Measurements from ENCODE around the gene BACH2. TPM values are rescaled to one million over a fixed set of nuclear protein-coding genes. Genes with fewer than 3 reads are reported as not detected.

Gene BACH2
- total RNA-seq, 8 experiments from 2014 or later = 0.25 to 34.3 (median 19.4) TPM

DNA sequence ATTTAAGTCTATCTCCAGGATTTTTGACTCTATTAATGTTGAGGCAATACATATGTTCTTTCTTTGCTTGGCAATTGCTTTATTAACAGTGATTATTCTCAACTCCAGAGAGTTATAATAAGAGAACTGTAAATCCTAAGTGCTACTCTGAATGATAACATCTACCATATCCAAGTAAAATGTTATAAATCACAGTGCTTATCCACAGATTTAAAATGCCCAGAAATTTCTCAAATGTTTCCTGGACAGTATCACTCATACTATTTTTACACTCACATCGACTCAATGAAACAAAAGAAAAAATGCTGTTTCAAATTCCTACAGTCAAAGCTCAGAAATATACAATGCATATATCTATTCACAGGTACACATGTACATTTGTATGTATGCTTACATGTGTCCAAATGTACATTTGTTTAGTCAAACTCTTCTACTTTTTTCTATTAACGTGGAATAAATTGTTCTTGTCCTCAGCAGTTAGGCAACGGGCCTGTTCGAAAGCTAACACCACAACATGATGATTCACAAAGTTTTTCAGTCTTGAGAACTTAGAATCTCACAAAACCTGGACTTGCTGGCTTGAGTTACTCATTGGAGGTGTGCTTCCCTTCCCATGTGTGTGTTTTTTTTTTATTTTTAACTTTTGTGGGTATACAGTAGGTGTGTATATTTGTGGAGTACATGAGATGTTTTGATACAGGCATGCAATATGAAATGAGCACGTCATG is 209.4 kb downstream of the BACH2 start:
- peak in 2 of 8 experiments; percentile 4 to 11 for ATAC-seq (replicated peaks in 6 of 8)
- in situ Hi-C loops (cut with MboI; ENCODE audit: low pct_unique_long_range_greater_than_20kb in 2 of 9, low sequenced_read_pairs in 9 of 9, unreplicated experiment in 9 of 9) = no loop called here
- WGBS, 10 experiments = 44 to 100% (median 90%) methylated on average over 2 to 5 of the region's 5 CpGs

DNA sequence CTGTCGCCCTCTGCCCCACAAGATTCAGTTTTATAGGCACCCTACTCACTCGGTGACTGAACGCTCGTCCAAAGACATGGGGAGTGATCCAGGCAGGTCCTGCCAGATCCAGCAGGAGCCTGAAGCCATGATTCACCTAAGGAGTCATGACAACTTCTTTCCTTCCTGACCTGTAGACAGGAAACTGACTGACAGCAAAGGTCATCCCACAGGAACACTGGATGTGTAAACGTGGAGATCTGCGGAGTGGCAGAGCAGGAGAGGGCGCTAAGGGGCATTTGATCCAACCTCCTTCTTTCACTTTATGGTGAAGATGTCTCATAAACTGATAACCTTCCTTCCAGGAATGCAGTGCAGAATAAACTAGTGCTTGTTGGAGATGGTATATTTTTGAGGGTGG is 210.1 kb downstream of the BACH2 start:
- no peaks in the 10 kb centered on the region for H3K4me1 ChIP-seq (replicated peaks in 1 of 2)
- 53 to 96% (median 89%) methylated on average over 2 to 7 of the region's 7 CpGs; no CpG with 5 or more reads in 3 of the 10 experiments for WGBS, 10 experiments
- ATAC-seq (replicated peaks in 6 of 8) = peak in 1 of 8 experiments; percentile 15
- no peak overlapping the region for H3K27ac ChIP-seq
- in situ Hi-C loops (cut with MboI; ENCODE audit: low pct_unique_long_range_greater_than_20kb in 2 of 9, low sequenced_read_pairs in 9 of 9, unreplicated experiment in 9 of 9) = no loop called here
- H3K4me3 ChIP-seq = no peak overlapping the region

More for the DNA sequence above, 209.4 kb downstream of the BACH2 start:
- H3K4me1 ChIP-seq (replicated peaks in 1 of 2) = no peaks in the 10 kb centered on the region
- H3K4me3 ChIP-seq = no peak overlapping the region
- H3K27ac ChIP-seq = no peak overlapping the region

DNA sequence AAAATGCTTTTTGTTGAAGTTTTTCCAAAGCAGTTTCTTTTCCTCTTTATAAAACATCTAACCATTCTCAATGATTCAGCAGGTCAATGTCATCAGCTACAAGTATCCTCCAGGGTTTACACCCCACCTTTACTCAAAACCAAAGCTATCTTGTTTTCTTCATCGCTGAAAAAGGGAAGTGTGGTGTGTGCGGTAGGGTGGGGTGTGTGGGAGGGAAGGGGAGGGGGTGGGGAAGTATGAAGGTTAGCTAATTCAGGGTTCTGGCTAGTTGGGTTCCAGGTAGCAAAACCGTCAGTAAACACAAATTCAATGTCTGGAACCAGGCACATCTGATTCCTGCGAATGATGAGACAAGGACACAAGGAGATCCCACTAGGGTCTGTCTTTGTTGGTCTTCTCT is 212.8 kb downstream of the BACH2 start:
- in situ Hi-C loops (cut with MboI; ENCODE audit: low pct_unique_long_range_greater_than_20kb in 2 of 9, low sequenced_read_pairs in 9 of 9, unreplicated experiment in 9 of 9) = no loop called here

DNA sequence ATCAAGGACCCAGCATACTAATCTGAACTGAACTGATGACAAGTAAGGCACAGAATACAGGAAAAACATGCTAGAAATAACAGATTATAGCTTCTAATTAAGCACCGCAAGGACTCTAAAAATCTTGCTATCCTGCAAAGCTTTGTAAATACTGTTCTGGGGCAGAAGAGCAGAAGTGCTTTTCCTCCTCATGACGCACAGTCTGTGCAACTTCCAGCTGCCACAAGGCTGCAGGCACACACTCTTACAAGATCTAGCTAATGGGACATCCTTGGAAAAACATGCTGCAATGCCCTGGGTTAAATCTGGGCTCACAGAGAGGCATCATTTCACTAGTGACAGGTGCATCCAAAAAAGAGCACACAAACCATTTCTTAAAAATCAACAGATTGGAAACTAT is 213.8 kb downstream of the BACH2 start:
- in situ Hi-C loops (cut with MboI; ENCODE audit: low pct_unique_long_range_greater_than_20kb in 2 of 9, low sequenced_read_pairs in 9 of 9, unreplicated experiment in 9 of 9) = no loop called here
- H3K27ac ChIP-seq = no peak overlapping the region
- H3K4me3 ChIP-seq = no peak overlapping the region
- peaks cover 6 to 7% of the 10 kb centered on the region in 2 donors for H3K4me1 ChIP-seq (replicated peaks in 1 of 2)
- ATAC-seq (replicated peaks in 6 of 8) = peak in 1 of 8 experiments; percentile 39
- WGBS, 10 experiments = 67 to 100% (median 100%) methylated on average over 1 to 2 of the region's 2 CpGs; no CpG with 5 or more reads in 1 of the 10 experiments

More for the DNA sequence above, 212.8 kb downstream of the BACH2 start:
- no peak for ATAC-seq (replicated peaks in 6 of 8)
- Histone ChIP-seq H3K27ac (no peak overlapping the region), H3K4me3 (no peak overlapping the region), H3K4me1 (replicated peaks in 1 of 2) (peaks cover 0 to 1% of the 10 kb centered on the region in 2 donors)
- WGBS, 10 experiments = 100% methylated on average over 2 of the region's 4 CpGs; no CpG with 5 or more reads in 9 of the 10 experiments

DNA sequence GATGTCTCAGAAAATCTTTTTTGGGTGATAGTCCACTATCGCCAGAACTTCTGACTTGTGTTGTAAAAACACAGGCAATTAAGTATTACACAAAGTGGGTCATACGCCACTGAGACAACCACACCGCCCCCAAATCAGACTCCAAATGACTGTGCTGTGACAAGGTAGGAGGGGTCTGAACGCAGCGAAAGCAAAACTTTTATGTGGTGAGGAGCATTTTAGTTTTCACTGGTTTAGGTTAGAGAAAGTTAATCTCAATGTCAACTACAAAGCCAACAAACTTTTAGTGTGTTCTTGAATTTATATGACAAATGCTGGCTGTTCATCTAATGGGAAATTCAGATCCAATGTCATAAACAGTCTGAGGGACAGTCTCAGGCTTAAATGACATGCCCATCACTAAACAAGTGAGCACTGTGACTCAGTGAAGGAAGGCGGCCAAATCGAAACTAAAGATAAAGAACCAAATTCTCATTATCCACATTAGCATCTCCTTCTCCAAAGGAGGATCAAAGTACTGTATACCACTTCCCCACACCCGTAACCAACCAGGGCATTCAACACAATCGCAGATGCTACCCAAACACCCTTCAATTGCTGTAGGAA is 215.7 kb downstream of the BACH2 start:
- 62 to 100% (median 91%) methylated on average over 3 to 9 of the region's 9 CpGs for WGBS, 10 experiments
- no peak overlapping the region for H3K27ac ChIP-seq
- peaks cover 17 to 26% of the 10 kb centered on the region in 2 donors for H3K4me1 ChIP-seq (replicated peaks in 1 of 2)
- ATAC-seq (replicated peaks in 6 of 8) = peak in 1 of 8 experiments; percentile 47
- in situ Hi-C loops (cut with MboI; ENCODE audit: low pct_unique_long_range_greater_than_20kb in 2 of 9, low sequenced_read_pairs in 9 of 9, unreplicated experiment in 9 of 9) = no loop called here
- no peak overlapping the region for H3K4me3 ChIP-seq

DNA sequence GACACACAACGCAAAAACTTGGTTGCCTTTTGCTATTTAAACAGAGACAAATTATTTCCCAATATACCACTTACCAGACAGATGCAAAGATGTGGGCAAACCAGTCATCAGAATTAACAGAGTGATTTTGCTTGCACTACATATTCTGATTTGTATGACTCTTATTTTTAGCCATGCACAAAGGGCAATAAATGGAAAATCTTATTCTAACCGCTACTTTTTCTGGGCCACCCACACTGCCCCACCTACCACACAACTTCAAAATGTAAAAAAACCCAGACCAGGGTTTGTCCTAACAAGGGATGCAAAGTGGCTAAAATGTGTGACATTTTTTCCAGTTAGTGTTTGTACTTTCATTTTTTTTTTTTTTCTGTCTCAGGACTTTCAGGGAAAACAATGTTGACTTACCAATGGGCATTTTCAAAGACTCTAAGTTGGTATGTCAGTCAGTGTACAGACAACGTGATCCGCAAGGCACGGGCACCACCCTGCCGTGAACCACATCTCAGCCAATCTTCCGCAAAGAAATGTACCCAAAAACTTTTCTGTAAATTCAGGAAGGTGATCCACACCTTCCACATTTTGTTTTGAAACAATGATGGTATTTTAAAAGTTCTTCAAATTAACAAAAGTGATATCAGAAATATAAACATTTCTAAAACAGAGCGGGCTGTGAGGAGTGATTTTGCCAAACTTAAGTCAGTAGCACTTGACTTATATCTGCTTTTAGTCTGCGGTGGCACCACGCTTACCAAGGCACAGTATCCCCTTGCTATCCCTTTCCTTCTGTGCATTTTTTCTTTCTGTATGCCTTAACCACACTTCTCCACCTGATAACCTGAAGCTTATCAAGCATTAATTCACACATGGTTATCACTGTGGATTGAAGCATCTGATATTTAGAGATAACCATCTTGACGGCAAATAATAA is 216.8 kb downstream of the BACH2 start:
- in situ Hi-C loops (cut with MboI; ENCODE audit: low pct_unique_long_range_greater_than_20kb in 2 of 9, low sequenced_read_pairs in 9 of 9, unreplicated experiment in 9 of 9) = no loop called here
- WGBS, 10 experiments = 74 to 98% (median 89%) methylated on average over 4 to 11 of the region's 11 CpGs
- no peak overlapping the region for H3K27ac ChIP-seq
- H3K4me1 ChIP-seq (replicated peaks in 1 of 2) = peaks cover 19 to 38% of the 10 kb centered on the region in 2 donors
- ATAC-seq (replicated peaks in 6 of 8) = peak in 3 of 8 experiments; percentile 18 to 81 (median 69)
- no peak overlapping the region for H3K4me3 ChIP-seq

DNA sequence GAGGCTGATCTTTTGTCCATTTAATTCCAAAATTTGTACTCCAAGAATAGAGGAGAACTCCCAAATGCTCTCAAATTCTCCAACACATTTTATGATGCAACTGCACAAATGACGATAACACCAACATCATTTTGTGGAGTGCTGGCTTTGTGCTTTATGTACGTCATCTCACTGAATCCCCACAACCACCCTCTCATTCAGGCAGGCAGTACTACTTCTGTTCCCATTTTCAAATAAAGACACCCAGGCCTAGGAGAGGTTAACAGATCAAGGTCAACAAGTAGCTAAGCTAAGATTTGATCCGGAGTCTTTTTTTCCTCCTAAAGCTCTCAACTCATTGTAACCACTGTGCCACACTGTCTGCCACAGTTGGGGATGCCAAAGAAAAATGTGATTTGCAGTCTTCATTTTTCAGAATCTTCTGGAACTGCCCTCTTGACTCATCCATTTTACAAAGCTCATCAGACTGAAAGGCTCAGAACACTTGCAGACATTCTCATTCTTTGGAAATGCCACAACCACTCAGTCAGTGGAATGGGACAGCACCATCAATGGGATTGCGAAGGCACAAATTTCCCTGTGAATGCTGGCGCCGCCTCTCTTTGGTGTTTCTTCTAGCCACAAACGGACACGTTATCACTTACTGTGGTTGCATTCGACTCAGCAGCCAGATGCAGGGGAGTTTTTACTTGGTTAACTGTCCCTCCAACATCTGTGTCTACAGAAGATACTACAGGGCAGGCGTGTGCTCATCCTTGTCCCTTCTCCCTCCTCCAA is 217.9 kb downstream of the BACH2 start:
- Histone ChIP-seq H3K27ac (no peak overlapping the region), H3K4me3 (no peak overlapping the region), H3K4me1 (replicated peaks in 1 of 2) (peaks cover 24 to 49% of the 10 kb centered on the region in 2 donors)
- ATAC-seq (replicated peaks in 6 of 8) = peak in 1 of 8 experiments; percentile 14
- WGBS, 10 experiments = 59 to 100% (median 90%) methylated on average over 1 to 7 of the region's 10 CpGs; no CpG with 5 or more reads in 1 of the 10 experiments
- in situ Hi-C loops (cut with MboI; ENCODE audit: low pct_unique_long_range_greater_than_20kb in 2 of 9, low sequenced_read_pairs in 9 of 9, unreplicated experiment in 9 of 9) = no loop called here

DNA sequence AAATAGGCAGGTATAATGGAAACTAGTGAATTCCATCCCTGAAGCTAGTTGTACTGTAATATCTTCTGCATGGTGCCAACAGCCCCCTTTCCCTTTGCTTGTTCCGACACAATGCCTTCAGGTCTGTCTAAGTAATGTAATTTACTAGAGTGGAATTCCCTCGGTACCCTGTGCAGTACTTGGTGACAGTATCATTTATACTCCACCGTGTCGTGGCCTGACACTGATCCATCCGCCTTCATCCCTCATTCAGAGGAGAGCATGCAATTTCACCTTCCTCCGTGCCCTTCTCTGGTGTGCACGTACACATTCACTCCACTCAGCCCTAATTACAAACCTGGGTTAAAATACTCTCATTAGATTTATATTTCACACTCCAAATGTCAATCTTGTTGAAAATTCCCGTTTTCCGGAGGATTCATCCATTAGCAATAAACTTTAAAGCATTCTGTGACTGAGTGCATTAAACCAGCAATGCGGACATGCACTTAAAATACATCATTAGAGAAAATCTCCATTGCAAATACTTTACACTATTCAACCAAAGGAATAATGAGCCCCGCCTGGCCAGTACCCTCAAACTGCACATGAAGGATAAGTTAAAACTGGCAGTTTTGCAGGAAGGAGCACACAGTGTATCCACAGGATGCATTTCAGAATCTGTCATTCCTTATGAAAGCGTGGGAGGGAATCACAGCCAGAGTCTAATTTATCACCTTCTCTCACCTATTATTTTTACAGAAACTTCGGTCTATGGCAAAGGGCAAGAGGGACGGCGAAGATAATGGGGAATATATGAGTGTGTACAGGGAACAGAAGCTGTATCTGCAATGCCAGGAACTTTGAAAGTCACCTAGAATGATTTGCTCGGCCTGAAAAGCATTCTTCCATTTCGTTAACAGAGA is 219.9 kb downstream of the BACH2 start:
- Histone ChIP-seq H3K4me1 (replicated peaks in 1 of 2) (peaks cover 37 to 68% of the 10 kb centered on the region in 2 donors), H3K27ac (peak overlapping the region in 1 of 2 donors; percentile 15), H3K4me3 (no peak overlapping the region)
- in situ Hi-C loops (cut with MboI; ENCODE audit: low pct_unique_long_range_greater_than_20kb in 2 of 9, low sequenced_read_pairs in 9 of 9, unreplicated experiment in 9 of 9) = no loop called here
- 21 to 72% (median 50%) methylated on average over 6 to 17 of the region's 17 CpGs for WGBS, 10 experiments
- peak; percentile 41 to 83 (median 62) for ATAC-seq (replicated peaks in 6 of 8)

DNA sequence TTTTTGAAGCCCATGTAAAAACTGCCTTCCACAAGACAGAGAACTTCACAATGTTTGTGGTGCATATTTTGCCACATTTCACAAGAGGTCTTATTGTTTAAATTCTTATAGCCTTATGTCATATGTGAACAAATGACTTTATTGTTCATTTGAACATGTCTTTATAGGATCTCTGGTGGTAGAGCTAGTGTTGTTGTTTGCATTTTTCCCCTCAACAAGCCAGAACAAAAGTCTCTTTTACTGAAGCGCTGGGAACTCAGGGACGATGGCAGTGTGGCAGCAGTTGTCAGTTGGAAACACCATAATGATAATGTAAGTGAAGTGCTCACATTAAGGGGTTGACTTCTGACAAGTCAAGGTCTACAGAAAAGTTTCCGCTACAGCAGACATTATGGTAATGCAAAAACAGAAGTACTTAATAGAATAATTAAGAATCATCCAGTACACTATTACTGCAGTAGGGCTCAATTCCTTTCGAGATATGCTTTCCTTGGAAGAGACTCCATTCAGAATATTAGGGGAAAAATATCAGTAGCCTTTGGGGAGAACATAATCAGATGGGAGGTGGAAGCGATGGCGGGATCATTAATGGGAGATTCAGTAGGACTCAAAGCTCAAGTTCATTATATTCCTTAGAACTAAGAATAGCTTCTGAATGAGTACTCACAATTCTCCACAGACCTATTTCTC is 222.3 kb downstream of the BACH2 start:
- Histone ChIP-seq H3K4me3 (no peak overlapping the region), H3K27ac (peak overlapping the region in 1 of 2 donors; percentile 6), H3K4me1 (replicated peaks in 1 of 2) (peaks cover 40 to 73% of the 10 kb centered on the region in 2 donors)
- WGBS, 10 experiments = 0 to 100% (median 75%) methylated on average over 2 to 6 of the region's 6 CpGs; no CpG with 5 or more reads in 1 of the 10 experiments
- peak in 5 of 8 experiments; percentile 28 to 59 (median 55) for ATAC-seq (replicated peaks in 6 of 8)
- in situ Hi-C loops (cut with MboI; ENCODE audit: low pct_unique_long_range_greater_than_20kb in 2 of 9, low sequenced_read_pairs in 9 of 9, unreplicated experiment in 9 of 9) = no loop called here

DNA sequence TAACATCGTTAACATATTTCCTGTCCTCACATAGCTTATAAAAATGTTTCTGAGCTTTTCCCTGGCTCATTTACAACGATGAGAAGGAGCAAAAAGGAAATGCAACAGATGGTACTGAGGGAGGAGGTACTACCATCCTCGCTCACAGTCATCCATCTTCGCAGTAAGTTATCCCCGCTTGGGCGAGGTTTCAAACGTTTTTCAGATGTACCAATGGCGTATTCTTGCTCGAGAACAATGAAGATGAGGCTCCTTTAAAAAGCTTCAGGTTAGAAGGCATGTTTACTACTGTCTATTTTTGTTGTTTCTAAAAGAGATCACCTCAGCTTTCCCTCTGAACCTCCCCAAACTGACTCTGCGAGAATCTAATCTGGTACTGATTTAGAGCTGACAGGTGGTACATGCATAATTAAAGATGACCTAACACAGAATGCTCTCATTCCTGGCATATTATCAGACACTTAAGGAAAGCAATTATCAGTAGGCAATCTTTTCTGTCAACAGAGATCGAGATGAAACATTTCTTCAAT is 223.6 kb downstream of the BACH2 start:
- Histone ChIP-seq H3K4me3 (no peak overlapping the region), H3K27ac (peak overlapping the region in 1 of 2 donors; percentile 10), H3K4me1 (replicated peaks in 1 of 2) (peaks cover 47 to 81% of the 10 kb centered on the region in 2 donors)
- peak in 5 of 8 experiments; percentile 41 to 56 (median 53) for ATAC-seq (replicated peaks in 6 of 8)
- in situ Hi-C loops (cut with MboI; ENCODE audit: low pct_unique_long_range_greater_than_20kb in 2 of 9, low sequenced_read_pairs in 9 of 9, unreplicated experiment in 9 of 9) = no loop called here
- 14 to 70% (median 56%) methylated on average over 2 to 11 of the region's 11 CpGs for WGBS, 10 experiments

DNA sequence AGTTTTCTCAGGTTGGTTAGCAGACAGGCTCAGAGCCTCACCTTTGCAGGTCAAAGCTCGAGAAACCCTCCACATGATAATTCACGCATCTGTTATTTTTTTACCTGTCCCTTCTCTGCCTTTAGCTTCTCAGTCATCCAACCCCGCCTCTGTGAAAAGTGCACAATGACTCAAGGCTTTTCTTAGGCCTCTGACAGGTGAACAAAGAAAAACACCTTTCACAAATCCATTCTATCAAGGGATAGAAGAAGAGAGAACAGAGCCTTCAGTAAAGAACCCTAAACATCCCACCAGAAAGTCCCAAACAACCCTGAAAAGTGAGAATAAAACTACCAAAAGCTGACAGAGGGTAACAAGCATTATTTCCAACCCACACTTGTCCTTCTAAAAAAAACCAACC is 224.1 kb downstream of the BACH2 start:
- Histone ChIP-seq H3K4me3 (no peak overlapping the region), H3K4me1 (replicated peaks in 1 of 2) (peaks cover 47 to 79% of the 10 kb centered on the region in 2 donors), H3K27ac (no peak overlapping the region)
- in situ Hi-C loops (cut with MboI; ENCODE audit: low pct_unique_long_range_greater_than_20kb in 2 of 9, low sequenced_read_pairs in 9 of 9, unreplicated experiment in 9 of 9) = no loop called here
- no peak for ATAC-seq (replicated peaks in 6 of 8)
- 80 to 100% (median 93%) methylated on average over 1 to 3 of the region's 3 CpGs; no CpG with 5 or more reads in 2 of the 10 experiments for WGBS, 10 experiments

Data from motor neuron (in vitro differentiated cells).